Liver (tissue), 9 donors: Measurements from ENCODE around the gene HMMR. TPM values are rescaled to one million over a fixed set of nuclear protein-coding genes. Genes with fewer than 3 reads are reported as not detected.

Source experiments
- DNase-seq: peaks from one replicate; pipeline ENCODE4 v3.0.0-alpha.2; 2017; ENCODE audit warnings: low spot score
- H3K27ac ChIP-seq, 2 donors: one replicate each; pipeline ENCODE4 v1.7.0; 2013; ENCODE audit warnings: inconsistent platforms in 2 of 2, low read length in 2 of 2, control low read depth in 1 of 2, low read depth in 1 of 2, mild to moderate bottlenecking in 1 of 2
- H3K27me3 ChIP-seq, 4 donors: one replicate each; pipeline versions ENCODE4 v1.6.1 to v1.7.0; 2013; ENCODE audit warnings: low read length in 3 of 4, inconsistent platforms in 1 of 4, mild to moderate bottlenecking in 1 of 4, moderate library complexity in 1 of 4; ENCODE audit not compliant: control insufficient read depth in 4 of 4, insufficient read depth in 4 of 4
- H3K36me3 ChIP-seq, 4 donors: one replicate each; pipeline versions ENCODE4 v1.6.1 to v1.7.0; 2013; ENCODE audit warnings: low read length in 3 of 4, mild to moderate bottlenecking in 3 of 4, low read depth in 1 of 4, moderate library complexity in 1 of 4; ENCODE audit not compliant: control insufficient read depth in 4 of 4, insufficient read depth in 3 of 4
- H3K4me1 ChIP-seq, 4 donors: one replicate each; pipeline versions ENCODE4 v1.6.1 to v1.7.0; 2013; ENCODE audit warnings: low read length in 3 of 4, mild to moderate bottlenecking in 3 of 4, moderate library complexity in 1 of 4; ENCODE audit not compliant: control insufficient read depth in 4 of 4, insufficient read depth in 4 of 4
- H3K4me3 ChIP-seq, 3 donors: one replicate each; pipeline versions ENCODE4 v1.6.1 to v1.7.0; 2013; ENCODE audit warnings: low read length in 3 of 3, control low read depth in 1 of 3, low read depth in 1 of 3, mild to moderate bottlenecking in 1 of 3
- H3K9ac ChIP-seq, 2 donors: one replicate each; pipeline ENCODE4 v1.7.0; 2013; ENCODE audit warnings: low read length in 2 of 2, mild to moderate bottlenecking in 2 of 2, moderate library complexity in 2 of 2, control low read depth in 1 of 2, low read depth in 1 of 2
- H3K9me3 ChIP-seq, 4 donors: one replicate each; pipeline versions ENCODE4 v1.6.1 to v1.7.0; 2013; ENCODE audit warnings: low read length in 3 of 4; ENCODE audit not compliant: control insufficient read depth in 4 of 4
- EGR1 ChIP-seq, 2 donors: IDR thresholded peaks; 2 replicates each; pipeline ENCODE4 v1.6.1; 2016 to 2018; ENCODE audit warnings: antibody characterized with exemption in 2 of 2, low read depth in 2 of 2
- FOXA1 ChIP-seq: IDR thresholded peaks from 2 replicates; pipeline ENCODE4 v1.6.1; 2016; ENCODE audit warnings: antibody characterized with exemption
- FOXA2 ChIP-seq: IDR thresholded peaks from 2 replicates; pipeline ENCODE4 v1.6.1; 2016; ENCODE audit warnings: antibody characterized with exemption
- GABPA ChIP-seq, 2 donors: IDR thresholded peaks in 1 of 2; conservative IDR thresholded peaks in 1 of 2; 2 replicates each; pipeline ENCODE4 v1.6.1; 2016; ENCODE audit warnings: antibody characterized with exemption in 2 of 2, mild to moderate bottlenecking in 1 of 2, moderate library complexity in 1 of 2
- HNF4A ChIP-seq, 2 donors: conservative IDR thresholded peaks; 2 replicates each; pipeline ENCODE4 v1.6.1; 2016; ENCODE audit warnings: antibody characterized with exemption in 2 of 2, mild to moderate bottlenecking in 2 of 2
- HNF4G ChIP-seq: IDR thresholded peaks from 2 replicates; pipeline ENCODE4 v1.6.1; 2016; ENCODE audit warnings: antibody characterized with exemption
- JUND ChIP-seq, 2 donors: IDR thresholded peaks; 2 replicates each; pipeline ENCODE4 v1.6.1; 2016; ENCODE audit warnings: antibody characterized with exemption in 2 of 2
- NR2F2 ChIP-seq: IDR thresholded peaks from 2 replicates; pipeline ENCODE4 v1.6.1; 2016; ENCODE audit warnings: antibody characterized with exemption
- RAD21 ChIP-seq, 2 donors: IDR thresholded peaks; 2 replicates each; pipeline ENCODE4 v1.6.1; 2016; ENCODE audit warnings: antibody characterized with exemption in 2 of 2, mild to moderate bottlenecking in 2 of 2
- RXRA ChIP-seq, 2 donors: IDR thresholded peaks; 2 replicates each; pipeline ENCODE4 v1.6.1; 2017 to 2018; ENCODE audit warnings: antibody characterized with exemption in 2 of 2, mild to moderate bottlenecking in 1 of 2
- SP1 ChIP-seq: IDR thresholded peaks from 2 replicates; pipeline ENCODE4 v1.6.1; 2018; ENCODE audit warnings: antibody characterized with exemption, mild to moderate bottlenecking
- TAF1 ChIP-seq: conservative IDR thresholded peaks from 2 replicates; pipeline ENCODE4 v1.6.1; 2016; ENCODE audit warnings: antibody characterized with exemption, mild to moderate bottlenecking
- YY1 ChIP-seq: IDR thresholded peaks from 2 replicates; pipeline ENCODE4 v1.6.1; 2016; ENCODE audit warnings: antibody characterized with exemption, mild to moderate bottlenecking
- WGBS: extraction: QIAGEN DNeasy Blood & Tissue Kit; methylation state at CpG from one replicate; pipeline ENCODE4 v1.1.7; 2013; 5-methylcytosine and 5-hydroxymethylcytosine counted together
- polyA plus RNA-seq, 2 donors: library from polyadenylated mRNA; stranded (reverse) in 1 of 2; unstranded in 1 of 2; fragments of 200-250 nt in 1 of 2; fragments of >200 nt in 1 of 2; fragmentation: Nextera tagmentation in 1 of 2; extraction: Ambion mirVana in 1 of 2; gene quantifications; one replicate each; pipeline versions ENCODE4 v1.2.1 to v1.2.3, GENCODE V29; 2013 to 2015
- total RNA-seq, 2 donors: library from RNA; depleted of rRNA; stranded (reverse); fragments of >200 nt; gene quantifications; one replicate each; pipeline ENCODE4 v1.2.3, GENCODE V29; 2014
- TF ChIP-seq, protein P1 (sequence below): IDR thresholded peaks from 2 replicates; pipeline ENCODE4 v1.6.1; 2016; ENCODE audit warnings: antibody characterized with exemption
- TF ChIP-seq, protein P2 (sequence below): IDR thresholded peaks from 2 replicates; pipeline ENCODE4 v1.6.1; 2016; ENCODE audit warnings: antibody characterized with exemption
- TF ChIP-seq, protein P3 (sequence below): fragments of 150-350 bp; IDR thresholded peaks from 2 replicates; pipeline ENCODE4 v1.5.1; 2017; ENCODE audit warnings: improper control_type of control experiment, low read depth, low read length; ENCODE audit not compliant: missing input control
- TF ChIP-seq, protein P4 (sequence below): IDR thresholded peaks from 2 replicates; pipeline ENCODE4 v1.6.1; 2016; ENCODE audit warnings: antibody characterized with exemption
- donor health status: healthy.
- donor health status: healthy.
- donor health status: healthy.
- donor health status: healthy.
- donor health status: healthy.

The HMMR gene
- total and polyA plus RNA-seq, 4 donors = 0.33 to 48.5 (median 2.3) TPM

DNA sequence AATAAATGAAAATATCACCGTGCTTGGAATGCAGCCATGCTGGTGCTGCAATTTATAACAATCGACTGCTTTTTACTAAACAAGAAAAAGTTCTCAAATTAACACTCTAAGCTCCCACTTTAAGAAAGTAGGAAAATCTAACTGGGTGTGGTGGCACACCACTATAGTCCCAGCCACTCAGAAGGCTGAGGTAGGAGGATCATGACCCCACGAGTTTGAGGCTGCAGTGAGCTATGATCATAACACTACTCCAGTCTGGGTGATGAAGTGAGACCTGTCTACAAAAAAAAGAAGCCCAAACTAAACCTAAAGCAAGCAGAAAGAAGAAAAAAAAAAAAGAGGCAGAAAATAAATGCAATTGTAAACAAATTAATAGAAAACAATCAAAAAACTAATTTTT is 12.6 kb upstream of the HMMR start:
- H3K27me3 ChIP-seq = no peaks in the 10 kb centered on the region
- H3K36me3 ChIP-seq = peaks cover 0 to 60% (median 42%) of the 10 kb centered on the region in 4 donors
- TF ChIP-seq, protein P1, sequence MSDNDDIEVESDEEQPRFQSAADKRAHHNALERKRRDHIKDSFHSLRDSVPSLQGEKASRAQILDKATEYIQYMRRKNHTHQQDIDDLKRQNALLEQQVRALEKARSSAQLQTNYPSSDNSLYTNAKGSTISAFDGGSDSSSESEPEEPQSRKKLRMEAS = no peak
- TF ChIP-seq EGR1 (IDR thresholded peaks at IDR 0.05; ENCODE audit: low read depth in 2 of 2) (no peak), FOXA1 (no peak), JUND (IDR thresholded peaks at IDR 0.05) (no peak), HNF4G (no peak), GABPA (IDR thresholded peaks at IDR 0.05 in 1 of 2, conservative IDR thresholded peaks at IDR 0.05 in 1 of 2) (no peak), YY1 (no peak), RXRA (IDR thresholded peaks at IDR 0.05) (no peak), HNF4A (conservative IDR thresholded peaks at IDR 0.05) (no peak), TAF1 (no peak), SP1 (no peak), FOXA2 (no peak), NR2F2 (no peak)
- TF ChIP-seq, protein P2, sequence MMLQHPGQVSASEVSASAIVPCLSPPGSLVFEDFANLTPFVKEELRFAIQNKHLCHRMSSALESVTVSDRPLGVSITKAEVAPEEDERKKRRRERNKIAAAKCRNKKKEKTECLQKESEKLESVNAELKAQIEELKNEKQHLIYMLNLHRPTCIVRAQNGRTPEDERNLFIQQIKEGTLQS = no peak
- WGBS = 89% methylated on average over 3 of the region's 3 CpGs
- no peaks in the 10 kb centered on the region for H3K4me1 ChIP-seq
- H3K4me3 ChIP-seq = no peak overlapping the region
- H3K27ac ChIP-seq = no peak overlapping the region
- no peak for DNase-seq
- no peak overlapping the region for H3K9ac ChIP-seq
- H3K9me3 ChIP-seq = no peaks in the 10 kb centered on the region

DNA sequence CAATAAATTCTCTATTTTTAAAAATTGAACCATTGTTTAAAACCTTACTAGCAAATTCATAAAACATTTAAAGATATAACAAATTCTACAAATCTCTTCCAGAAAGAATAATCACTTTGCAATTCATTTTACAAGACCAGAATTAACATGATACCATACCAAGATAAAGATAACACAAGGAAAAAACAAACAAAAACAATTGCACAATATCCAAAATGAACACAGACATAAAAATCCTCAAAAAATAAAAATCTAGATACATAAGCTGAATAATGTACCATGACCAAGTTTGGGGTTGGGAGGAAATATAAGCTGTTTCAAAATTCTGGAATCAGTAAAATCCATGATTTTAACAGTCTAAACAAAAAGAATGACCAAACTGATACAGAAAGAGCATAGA is 11.9 kb upstream of the HMMR start:
- Histone ChIP-seq H3K9me3 (no peaks in the 10 kb centered on the region), H3K36me3 (peaks cover 0 to 57% (median 40%) of the 10 kb centered on the region in 4 donors), H3K9ac (no peak overlapping the region)

More for the DNA sequence above, 11.9 kb upstream of the HMMR start:
- TF ChIP-seq, protein P2 = no peak
- TF ChIP-seq GABPA (IDR thresholded peaks at IDR 0.05 in 1 of 2, conservative IDR thresholded peaks at IDR 0.05 in 1 of 2) = no peak
- no peak for TF ChIP-seq SP1
- TF ChIP-seq, protein P3, sequence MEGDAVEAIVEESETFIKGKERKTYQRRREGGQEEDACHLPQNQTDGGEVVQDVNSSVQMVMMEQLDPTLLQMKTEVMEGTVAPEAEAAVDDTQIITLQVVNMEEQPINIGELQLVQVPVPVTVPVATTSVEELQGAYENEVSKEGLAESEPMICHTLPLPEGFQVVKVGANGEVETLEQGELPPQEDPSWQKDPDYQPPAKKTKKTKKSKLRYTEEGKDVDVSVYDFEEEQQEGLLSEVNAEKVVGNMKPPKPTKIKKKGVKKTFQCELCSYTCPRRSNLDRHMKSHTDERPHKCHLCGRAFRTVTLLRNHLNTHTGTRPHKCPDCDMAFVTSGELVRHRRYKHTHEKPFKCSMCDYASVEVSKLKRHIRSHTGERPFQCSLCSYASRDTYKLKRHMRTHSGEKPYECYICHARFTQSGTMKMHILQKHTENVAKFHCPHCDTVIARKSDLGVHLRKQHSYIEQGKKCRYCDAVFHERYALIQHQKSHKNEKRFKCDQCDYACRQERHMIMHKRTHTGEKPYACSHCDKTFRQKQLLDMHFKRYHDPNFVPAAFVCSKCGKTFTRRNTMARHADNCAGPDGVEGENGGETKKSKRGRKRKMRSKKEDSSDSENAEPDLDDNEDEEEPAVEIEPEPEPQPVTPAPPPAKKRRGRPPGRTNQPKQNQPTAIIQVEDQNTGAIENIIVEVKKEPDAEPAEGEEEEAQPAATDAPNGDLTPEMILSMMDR = no peak
- TF ChIP-seq RAD21 (IDR thresholded peaks at IDR 0.05) = no peak
- no peak for TF ChIP-seq HNF4G
- no peak for TF ChIP-seq TAF1
- TF ChIP-seq, protein P1 = no peak
- no peak for TF ChIP-seq YY1
- TF ChIP-seq, protein P4, sequence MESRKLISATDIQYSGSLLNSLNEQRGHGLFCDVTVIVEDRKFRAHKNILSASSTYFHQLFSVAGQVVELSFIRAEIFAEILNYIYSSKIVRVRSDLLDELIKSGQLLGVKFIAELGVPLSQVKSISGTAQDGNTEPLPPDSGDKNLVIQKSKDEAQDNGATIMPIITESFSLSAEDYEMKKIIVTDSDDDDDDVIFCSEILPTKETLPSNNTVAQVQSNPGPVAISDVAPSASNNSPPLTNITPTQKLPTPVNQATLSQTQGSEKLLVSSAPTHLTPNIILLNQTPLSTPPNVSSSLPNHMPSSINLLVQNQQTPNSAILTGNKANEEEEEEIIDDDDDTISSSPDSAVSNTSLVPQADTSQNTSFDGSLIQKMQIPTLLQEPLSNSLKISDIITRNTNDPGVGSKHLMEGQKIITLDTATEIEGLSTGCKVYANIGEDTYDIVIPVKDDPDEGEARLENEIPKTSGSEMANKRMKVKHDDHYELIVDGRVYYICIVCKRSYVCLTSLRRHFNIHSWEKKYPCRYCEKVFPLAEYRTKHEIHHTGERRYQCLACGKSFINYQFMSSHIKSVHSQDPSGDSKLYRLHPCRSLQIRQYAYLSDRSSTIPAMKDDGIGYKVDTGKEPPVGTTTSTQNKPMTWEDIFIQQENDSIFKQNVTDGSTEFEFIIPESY = no peak
- TF ChIP-seq NR2F2 = no peak
- no peak for TF ChIP-seq RXRA (IDR thresholded peaks at IDR 0.05)
- TF ChIP-seq JUND (IDR thresholded peaks at IDR 0.05) = no peak
- no peak for TF ChIP-seq EGR1 (IDR thresholded peaks at IDR 0.05; ENCODE audit: low read depth in 2 of 2)
- no peak for TF ChIP-seq HNF4A (conservative IDR thresholded peaks at IDR 0.05)
- Histone ChIP-seq H3K27me3 (no peaks in the 10 kb centered on the region), H3K27ac (no peak overlapping the region), H3K4me1 (no peaks in the 10 kb centered on the region), H3K4me3 (no peak overlapping the region)
- no peak for DNase-seq
